NCI-H2227 (cell line): ENCODE measurements around the gene RMND1.
"Not testable (repeated sequence)": the region's sequence is repeated elsewhere in the genome, so short reads cannot be mapped to it uniquely, and the experiment has no call there.

Experiments used
- DNase-seq: peaks from one replicate; lab custom pipeline; 2025; ENCODE audit not compliant: unreplicated experiment; lab: John Stamatoyannopoulos, UW

Gene RMND1

DNA sequence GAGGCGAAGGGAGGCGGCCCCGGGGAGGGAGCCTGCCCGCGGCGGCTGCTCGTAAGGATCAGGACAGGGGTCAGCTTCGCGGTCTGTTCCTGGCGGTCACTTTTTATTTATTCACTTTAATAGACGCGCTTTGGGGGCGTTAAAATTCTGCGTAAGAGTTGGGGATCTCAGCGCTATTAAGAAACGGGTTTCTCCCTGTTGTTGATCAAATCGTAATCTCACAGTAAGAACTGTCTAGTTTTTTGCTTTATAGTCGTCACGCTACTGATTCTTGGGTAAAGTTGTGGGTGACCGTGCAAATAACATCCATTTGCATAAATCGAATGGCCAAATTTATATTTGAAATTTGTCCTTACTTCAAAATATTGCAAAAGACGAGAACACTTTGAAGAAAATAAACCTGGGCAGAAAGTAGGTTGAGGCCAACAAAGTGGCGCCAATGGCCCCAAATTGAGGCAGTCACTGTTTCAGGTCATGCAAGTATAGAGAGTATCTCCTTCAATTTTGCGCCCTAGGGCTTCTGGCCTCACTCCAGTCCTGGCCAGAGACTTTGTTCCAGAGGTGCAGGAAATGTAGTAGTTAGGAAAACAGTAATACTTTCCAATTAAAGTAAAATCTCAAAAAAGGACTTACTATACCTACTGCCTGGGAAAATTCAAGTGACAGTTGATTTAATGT lies 963 bp upstream of the RMND1 start:
- no peak for DNase-seq

GRCh38 chr6:151451417-151451949 lies 443 bp downstream of the RMND1 start:
- DNase-seq: no peak

GRCh38 chr6:151450928-151451327 lies 998 bp downstream of the RMND1 start:
- DNase-seq: not testable (repeated sequence)

GRCh38 chr6:151448623-151449022 lies 3.3 kb downstream of the RMND1 start:
- no peak for DNase-seq

DNA sequence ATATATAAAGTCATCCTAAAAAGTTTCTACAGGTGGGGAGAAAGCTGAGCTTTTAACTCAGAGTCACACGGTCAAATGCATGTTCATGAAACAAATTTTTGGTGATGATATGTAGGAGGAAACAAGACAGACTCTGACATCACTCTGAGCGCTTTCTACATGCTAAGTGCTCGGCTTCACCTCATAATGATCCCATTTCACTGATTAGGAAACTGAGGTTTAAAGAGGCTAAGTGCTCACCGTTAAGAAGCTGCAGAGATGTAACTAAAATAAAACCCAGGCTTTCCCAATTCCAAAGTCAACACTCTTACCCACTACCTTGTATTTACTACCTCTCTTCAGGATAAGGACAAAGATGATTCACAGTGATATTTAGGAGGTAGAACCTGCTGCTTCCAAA lies 4.7 kb downstream of the RMND1 start:
- DNase-seq: no peak

- DNase-seq: no peak
Observed at GRCh38 chr6:151445482-151445881, 6.4 kb downstream of the RMND1 start.

- no peak for DNase-seq
Observed at GRCh38 chr6:151443911-151444621, 7.9 kb downstream of the RMND1 start.

- no peak for DNase-seq
Observed at GRCh38 chr6:151443454-151443853, 8.5 kb downstream of the RMND1 start.

DNA sequence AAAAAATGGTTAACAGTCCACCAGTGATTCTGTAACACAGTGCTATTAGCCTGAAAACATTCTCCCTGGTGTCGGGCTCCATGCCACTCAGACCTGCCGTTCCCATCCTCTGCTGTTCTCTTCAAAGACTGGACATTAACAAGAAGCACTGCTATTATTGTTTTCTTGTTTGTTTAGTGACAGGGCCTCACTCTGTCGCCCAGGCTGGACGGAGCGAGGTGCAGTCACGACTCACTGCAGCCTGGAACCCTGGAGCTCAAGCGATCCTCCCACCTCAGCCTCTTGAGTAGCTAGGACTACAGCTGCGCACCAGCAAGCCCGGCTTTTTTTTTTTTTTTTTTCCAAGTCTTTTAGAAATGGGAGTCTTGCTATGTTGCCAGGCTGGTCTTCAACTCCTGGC lies 9.6 kb downstream of the RMND1 start:
- DNase-seq: peak; percentile 31

DNA sequence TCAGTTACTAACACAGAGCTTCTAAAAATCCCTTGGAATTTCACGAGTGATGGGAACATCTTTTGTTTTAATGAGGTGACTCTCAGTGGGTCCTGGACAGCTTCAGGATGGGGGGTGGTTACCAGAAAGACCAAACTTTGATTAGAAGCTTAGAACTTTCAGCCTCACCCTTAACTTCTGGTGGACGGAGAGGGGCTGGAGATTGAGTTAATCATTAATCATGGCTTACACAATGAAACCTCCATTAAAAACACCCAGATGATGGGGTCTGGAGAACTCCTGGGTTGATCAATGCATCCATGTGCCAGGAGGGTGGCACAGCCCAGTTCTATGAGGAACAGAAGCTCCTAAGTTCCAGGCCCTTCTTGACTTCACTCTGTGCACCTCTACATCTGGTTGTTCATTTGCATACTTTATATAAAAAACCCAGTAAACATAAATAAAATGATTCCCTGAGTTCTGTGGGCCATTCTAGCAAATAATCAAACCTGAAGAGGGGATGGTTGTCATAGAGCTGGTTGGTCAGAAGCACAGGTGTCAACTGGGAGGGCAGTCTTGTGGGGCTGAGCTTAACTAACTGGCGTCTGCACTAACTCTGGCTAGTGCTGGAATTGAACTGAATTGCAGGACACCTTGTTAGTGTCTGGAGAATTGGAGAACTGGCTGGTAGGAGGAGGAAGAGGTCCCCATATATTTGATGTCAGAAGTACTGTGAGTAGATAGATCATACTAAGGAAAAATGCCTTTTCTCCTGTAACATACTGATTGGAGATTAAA lies 10.3 kb downstream of the RMND1 start:
- no peak for DNase-seq

DNA sequence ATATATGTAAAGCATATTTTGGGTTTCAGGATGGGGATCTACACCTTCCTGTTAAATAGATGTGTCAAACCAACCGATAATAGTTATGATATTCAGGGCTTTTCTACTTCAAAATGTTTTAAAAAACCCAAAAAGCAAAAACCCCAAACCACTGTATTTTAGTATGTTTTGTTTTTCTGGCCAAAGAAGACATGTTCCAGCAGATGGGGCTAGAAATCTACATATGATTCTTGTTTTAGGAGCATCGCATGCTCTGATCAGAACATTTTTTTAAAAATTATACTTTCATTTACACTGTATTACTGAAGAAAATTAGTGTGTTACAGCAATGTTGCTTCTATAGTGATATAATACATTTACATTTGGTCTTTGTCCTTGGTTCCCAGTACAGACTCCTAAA lies 11.0 kb downstream of the RMND1 start:
- no peak for DNase-seq

GRCh38 chr6:151440498-151440897 lies 11.4 kb downstream of the RMND1 start:
- DNase-seq: no peak

DNA sequence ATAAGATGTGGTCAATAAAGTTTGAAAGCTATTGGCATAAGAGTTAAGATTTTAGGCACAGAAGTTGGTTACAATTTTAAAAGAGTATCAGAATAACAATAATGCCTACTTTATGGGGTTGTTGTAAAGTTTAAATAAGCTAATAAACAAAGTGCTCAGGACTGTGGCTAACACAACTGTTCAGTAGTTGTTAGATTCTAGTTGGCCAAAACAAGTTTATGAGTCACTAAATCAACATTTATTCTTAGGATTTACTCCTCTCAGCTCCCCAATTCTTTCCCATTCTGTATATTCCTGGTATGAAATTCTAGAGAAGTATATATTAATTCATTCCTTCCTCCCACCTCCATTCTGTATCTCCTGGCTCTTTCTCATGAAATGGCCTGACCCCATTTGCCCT lies 14.5 kb downstream of the RMND1 start:
- DNase-seq: no peak

DNA sequence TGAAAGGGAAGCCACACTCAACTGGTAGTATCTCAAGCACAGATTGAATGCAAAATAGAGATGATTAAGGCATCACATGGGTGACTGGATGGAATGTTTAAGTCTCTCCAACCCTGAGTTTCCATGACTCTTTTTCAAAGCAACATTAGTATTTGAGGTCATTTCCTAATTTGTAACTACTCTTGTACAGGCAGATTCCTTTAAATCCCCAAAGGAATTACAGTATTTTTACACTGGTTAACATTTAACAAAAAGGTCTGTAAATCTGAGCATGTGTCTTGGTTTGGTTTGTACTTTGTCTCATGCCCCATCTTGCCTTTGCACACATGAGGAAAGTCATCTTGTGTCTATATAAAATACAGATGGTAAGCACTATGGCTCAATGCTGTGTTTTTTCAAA lies 15.1 kb downstream of the RMND1 start:
- DNase-seq: no peak

DNA sequence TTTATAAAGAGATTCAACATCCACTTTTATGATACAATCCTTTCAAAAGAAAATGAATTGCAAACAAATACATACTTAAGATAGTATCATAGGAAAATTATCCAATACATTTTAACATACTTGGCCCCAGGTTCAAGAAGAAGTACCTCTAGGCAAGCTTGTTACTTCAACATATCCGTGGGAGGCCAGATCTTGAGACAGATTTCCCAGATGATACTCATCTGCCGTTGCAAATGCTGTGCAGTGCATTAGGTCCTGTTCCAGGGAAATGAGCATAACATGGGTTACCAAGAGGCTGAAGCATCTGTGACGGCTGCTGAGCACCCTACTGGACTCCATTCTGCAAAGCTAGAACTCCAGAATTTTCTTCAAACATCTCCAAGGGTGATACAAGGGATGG lies 15.6 kb downstream of the RMND1 start:
- DNase-seq: no peak

DNA sequence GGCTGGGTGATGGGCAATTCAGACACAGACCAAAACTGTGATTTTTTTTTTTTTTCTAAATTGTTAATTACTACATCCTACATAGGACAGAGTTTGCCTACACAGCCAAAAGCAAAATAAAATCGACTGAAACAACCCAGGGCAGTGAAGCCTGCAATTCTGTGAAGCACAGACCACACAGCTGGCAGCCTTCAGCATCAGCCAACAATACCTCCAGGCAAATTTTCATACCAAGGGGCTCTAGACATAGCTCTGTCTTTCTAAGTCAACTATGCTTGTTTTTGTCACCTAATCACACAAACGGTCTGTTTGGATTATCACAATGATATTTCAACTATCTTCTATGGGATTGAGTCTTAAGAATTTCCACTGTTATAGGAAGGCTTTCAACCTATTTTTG lies 17.6 kb downstream of the RMND1 start:
- no peak for DNase-seq

- DNase-seq: no peak
Observed at GRCh38 chr6:151432651-151433050, 19.3 kb downstream of the RMND1 start.

DNA sequence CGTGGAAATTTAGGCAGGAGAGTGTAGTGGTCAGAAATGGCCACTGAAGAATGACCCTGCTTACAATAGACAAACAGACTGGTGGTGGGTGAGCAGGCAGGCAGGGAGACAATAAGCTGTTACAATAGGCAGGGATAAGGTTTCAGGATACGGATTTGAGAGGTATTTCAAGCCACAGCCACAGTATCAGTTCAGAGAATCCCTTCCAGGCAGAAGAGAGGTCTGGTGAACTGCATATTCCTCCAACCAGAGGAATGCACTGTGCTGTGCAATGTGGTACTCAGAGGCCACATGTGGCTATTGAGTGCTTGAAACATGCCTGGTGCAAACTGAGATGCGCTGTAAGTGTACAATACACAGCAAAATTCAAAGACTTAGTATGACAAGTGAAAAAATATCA lies 20.6 kb downstream of the RMND1 start:
- DNase-seq: no peak

- no peak for DNase-seq
Observed at GRCh38 chr6:151430886-151431285, 21.0 kb downstream of the RMND1 start.

GRCh38 chr6:151428093-151428735 lies 23.7 kb downstream of the RMND1 start:
- DNase-seq: no peak

GRCh38 chr6:151425561-151425960 lies 26.4 kb downstream of the RMND1 start:
- DNase-seq: no peak
